AG09309 (cell line): ENCODE measurements around the gene ATXN7L1.

Experiments used
- DNase-seq: peaks from one replicate; pipeline ENCODE4 v3.0.0-alpha.2; 2010; ENCODE audit warnings: low read depth
- H3K4me3 ChIP-seq: 2 replicates; pipeline ENCODE4 v1.5.1; 2011; ENCODE audit warnings: mild to moderate bottlenecking, low read depth, low read length, moderate library complexity; ENCODE audit not compliant: control insufficient read depth
- CTCF ChIP-seq: IDR thresholded peaks from 2 replicates; pipeline ENCODE4 v1.5.1; 2011; ENCODE audit warnings: mild to moderate bottlenecking, low read depth, low read length, inconsistent platforms; ENCODE audit not compliant: insufficient read depth, control insufficient read depth; ENCODE audit errors: missing control alignments

ATXN7L1 gene

GRCh38 chr7:105839266-105839665, 37.1 kb downstream of the ATXN7L1 start:
- no peak for TF ChIP-seq CTCF
- H3K4me3 ChIP-seq = no peak overlapping the region
- DNase-seq = no peak

- no peak for DNase-seq
Measured at GRCh38 chr7:105838627-105839231, 37.7 kb downstream of the ATXN7L1 start.

GRCh38 chr7:105837765-105838626, 38.4 kb downstream of the ATXN7L1 start:
- DNase-seq = no peak
- no peak for TF ChIP-seq CTCF
- H3K4me3 ChIP-seq = no peak overlapping the region

More at GRCh38 chr7:105838627-105839231, 37.7 kb downstream of the ATXN7L1 start:
- TF ChIP-seq CTCF = no peak
- H3K4me3 ChIP-seq = no peak overlapping the region

- DNase-seq = no peak
- H3K4me3 ChIP-seq = no peak overlapping the region
- no peak for TF ChIP-seq CTCF
Measured at GRCh38 chr7:105835441-105835840, 41.0 kb downstream of the ATXN7L1 start.

GRCh38 chr7:105831824-105832535, 44.4 kb downstream of the ATXN7L1 start:
- DNase-seq = no peak
- H3K4me3 ChIP-seq = no peak overlapping the region
- TF ChIP-seq CTCF = no peak

- no peak for TF ChIP-seq CTCF
- H3K4me3 ChIP-seq = no peak overlapping the region
- no peak for DNase-seq
Measured at GRCh38 chr7:105831302-105831620, 45.1 kb downstream of the ATXN7L1 start.
